Glutamatergic neuron (in vitro differentiated cells): ENCODE data around the gene SLCO2B1. TPM values are rescaled to one million over a fixed set of nuclear protein-coding genes. Genes with fewer than 3 reads are reported as not detected.

ENCODE experiments used
- DNase-seq: peaks from one replicate; pipeline ENCODE4 v3.0.0; 2022
- H3K27ac Mint-ChIP-seq: one replicate; pipeline ENCODE4 v1.8.0; 2020; ENCODE audit warnings: mild to moderate bottlenecking, mixed read lengths, inconsistent platforms; ENCODE audit not compliant: unreplicated experiment
- H3K27me3 Mint-ChIP-seq: one replicate; pipeline ENCODE4 v1.8.0; 2020; ENCODE audit warnings: mild to moderate bottlenecking, moderate library complexity, mixed read lengths, inconsistent platforms; ENCODE audit not compliant: unreplicated experiment
- H3K36me3 Mint-ChIP-seq: one replicate; pipeline ENCODE4 v1.8.0; 2020; ENCODE audit warnings: mild to moderate bottlenecking, mixed read lengths, inconsistent platforms; ENCODE audit not compliant: unreplicated experiment
- H3K4me1 Mint-ChIP-seq: one replicate; pipeline ENCODE4 v1.8.0; 2020; ENCODE audit warnings: mild to moderate bottlenecking, low read depth, mixed read lengths, inconsistent platforms; ENCODE audit not compliant: unreplicated experiment
- H3K4me3 Mint-ChIP-seq: one replicate; pipeline ENCODE4 v1.8.0; 2020; ENCODE audit warnings: mild to moderate bottlenecking, mixed read lengths, inconsistent platforms; ENCODE audit not compliant: unreplicated experiment
- H3K9me3 Mint-ChIP-seq: one replicate; pipeline ENCODE4 v1.8.0; 2020; ENCODE audit warnings: mild to moderate bottlenecking, moderate library complexity, mixed read lengths, inconsistent platforms; ENCODE audit not compliant: unreplicated experiment
- total RNA-seq: library from RNA; stranded (reverse); fragmentation: NEBNext Ultra II Directional; extraction: Animal tissue kit (Norgen Biotek cat#: 25700); gene quantifications from one replicate; pipeline ENCODE4 v1.2.1, GENCODE V29; 2021; ENCODE audit not compliant: unreplicated experiment
- TF ChIP-seq, protein P1 (sequence below): fragments of 200-600 bp; sonication (generic); IDR thresholded peaks from one replicate; pipeline ENCODE4 v1.5.0; 2021; ENCODE audit not compliant: partially characterized antibody, unreplicated experiment

The SLCO2B1 gene
- total RNA-seq, 1 donor from 2014 or later = not detected

DNA sequence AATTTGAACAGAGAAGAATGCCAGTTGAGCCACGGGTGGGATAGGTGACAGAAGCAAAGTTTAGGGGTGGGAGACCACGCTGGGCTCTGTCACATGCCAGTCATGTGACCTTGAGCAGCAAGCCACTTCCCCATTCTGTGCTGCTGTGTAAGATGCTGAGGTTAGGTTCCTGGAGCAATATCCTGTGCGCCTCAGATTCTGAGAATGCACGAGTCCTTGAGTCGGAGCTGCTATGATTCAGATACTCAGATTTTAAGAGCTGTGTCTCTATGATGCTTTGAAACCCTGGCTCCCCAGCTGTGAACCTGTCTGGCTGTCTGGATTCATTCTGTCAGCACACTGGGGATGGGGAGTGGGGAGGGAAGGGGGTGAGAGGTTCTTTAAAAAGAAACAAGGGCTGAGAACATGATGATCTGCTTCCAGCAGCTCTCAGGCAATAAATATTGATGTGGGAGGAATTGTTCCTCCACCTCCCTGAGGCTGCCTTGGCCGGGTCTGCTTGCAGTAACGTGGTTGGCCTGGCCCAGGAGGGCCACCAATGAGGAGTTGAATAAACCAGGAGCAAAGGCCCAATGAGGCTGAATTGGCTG is 24.0 kb downstream of the SLCO2B1 start:
- no peaks in the 10 kb centered on the region for H3K36me3 Mint-ChIP-seq
- H3K4me1 Mint-ChIP-seq = peaks cover 22% of the 10 kb centered on the region
- H3K27me3 Mint-ChIP-seq = peaks cover 6% of the 10 kb centered on the region
- no peak overlapping the region for H3K27ac Mint-ChIP-seq
- TF ChIP-seq, protein P1, sequence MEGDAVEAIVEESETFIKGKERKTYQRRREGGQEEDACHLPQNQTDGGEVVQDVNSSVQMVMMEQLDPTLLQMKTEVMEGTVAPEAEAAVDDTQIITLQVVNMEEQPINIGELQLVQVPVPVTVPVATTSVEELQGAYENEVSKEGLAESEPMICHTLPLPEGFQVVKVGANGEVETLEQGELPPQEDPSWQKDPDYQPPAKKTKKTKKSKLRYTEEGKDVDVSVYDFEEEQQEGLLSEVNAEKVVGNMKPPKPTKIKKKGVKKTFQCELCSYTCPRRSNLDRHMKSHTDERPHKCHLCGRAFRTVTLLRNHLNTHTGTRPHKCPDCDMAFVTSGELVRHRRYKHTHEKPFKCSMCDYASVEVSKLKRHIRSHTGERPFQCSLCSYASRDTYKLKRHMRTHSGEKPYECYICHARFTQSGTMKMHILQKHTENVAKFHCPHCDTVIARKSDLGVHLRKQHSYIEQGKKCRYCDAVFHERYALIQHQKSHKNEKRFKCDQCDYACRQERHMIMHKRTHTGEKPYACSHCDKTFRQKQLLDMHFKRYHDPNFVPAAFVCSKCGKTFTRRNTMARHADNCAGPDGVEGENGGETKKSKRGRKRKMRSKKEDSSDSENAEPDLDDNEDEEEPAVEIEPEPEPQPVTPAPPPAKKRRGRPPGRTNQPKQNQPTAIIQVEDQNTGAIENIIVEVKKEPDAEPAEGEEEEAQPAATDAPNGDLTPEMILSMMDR = no peak
- DNase-seq = no peak
- peak overlapping the region; percentile 46 for H3K4me3 Mint-ChIP-seq
- peaks cover 2% of the 10 kb centered on the region for H3K9me3 Mint-ChIP-seq

DNA sequence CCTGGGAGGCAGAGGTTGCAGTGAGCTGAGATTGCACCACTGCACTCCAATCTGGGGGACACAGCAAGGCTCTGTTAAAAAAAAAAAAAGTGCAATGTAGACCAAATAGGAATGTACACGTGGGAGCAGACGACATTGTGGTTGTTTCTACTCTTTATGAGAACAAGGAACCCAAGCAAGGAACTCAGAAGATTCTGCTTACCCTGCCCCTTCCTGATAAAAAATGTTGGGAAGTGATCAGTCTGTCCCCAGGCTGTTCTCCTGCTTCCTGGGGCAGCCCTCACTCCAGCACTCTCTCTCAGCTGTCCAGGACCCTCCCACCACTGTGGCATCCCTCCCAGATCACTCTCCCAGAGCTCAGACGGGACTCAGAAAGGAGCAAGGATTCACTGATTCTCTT is 31.8 kb downstream of the SLCO2B1 start:
- H3K36me3 Mint-ChIP-seq = no peaks in the 10 kb centered on the region
- peaks cover 3% of the 10 kb centered on the region for H3K9me3 Mint-ChIP-seq
- H3K27me3 Mint-ChIP-seq = peaks cover 6% of the 10 kb centered on the region
- H3K4me1 Mint-ChIP-seq = peaks cover 21% of the 10 kb centered on the region
- H3K4me3 Mint-ChIP-seq = no peak overlapping the region
- H3K27ac Mint-ChIP-seq = no peak overlapping the region
- no peak for DNase-seq
- TF ChIP-seq, protein P1 = no peak

DNA sequence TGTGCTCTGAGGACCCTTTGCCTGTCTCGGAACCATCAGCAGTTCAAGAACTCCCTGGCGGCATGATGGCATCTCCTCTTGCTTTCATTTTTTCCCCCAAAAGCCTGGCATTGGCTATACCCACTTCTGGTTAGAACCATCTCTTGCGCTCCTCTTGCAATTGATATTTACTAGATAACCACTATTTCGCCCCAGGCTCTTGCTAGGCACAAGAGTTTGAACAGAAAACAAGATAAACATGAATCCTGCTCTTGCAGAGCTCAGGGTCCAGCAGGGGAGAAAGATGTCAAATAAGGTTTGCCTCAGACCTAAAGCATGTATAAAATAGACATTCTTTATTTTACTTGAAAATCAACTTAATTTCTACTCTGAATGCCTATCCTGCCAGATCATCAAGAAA is 33.1 kb downstream of the SLCO2B1 start:
- DNase-seq = no peak
- peaks cover 3% of the 10 kb centered on the region for H3K9me3 Mint-ChIP-seq
- H3K36me3 Mint-ChIP-seq = no peaks in the 10 kb centered on the region
- H3K4me3 Mint-ChIP-seq = no peak overlapping the region
- peaks cover 21% of the 10 kb centered on the region for H3K4me1 Mint-ChIP-seq
- H3K27me3 Mint-ChIP-seq = peaks cover 3% of the 10 kb centered on the region
- TF ChIP-seq, protein P1 = no peak
- H3K27ac Mint-ChIP-seq = no peak overlapping the region

DNA sequence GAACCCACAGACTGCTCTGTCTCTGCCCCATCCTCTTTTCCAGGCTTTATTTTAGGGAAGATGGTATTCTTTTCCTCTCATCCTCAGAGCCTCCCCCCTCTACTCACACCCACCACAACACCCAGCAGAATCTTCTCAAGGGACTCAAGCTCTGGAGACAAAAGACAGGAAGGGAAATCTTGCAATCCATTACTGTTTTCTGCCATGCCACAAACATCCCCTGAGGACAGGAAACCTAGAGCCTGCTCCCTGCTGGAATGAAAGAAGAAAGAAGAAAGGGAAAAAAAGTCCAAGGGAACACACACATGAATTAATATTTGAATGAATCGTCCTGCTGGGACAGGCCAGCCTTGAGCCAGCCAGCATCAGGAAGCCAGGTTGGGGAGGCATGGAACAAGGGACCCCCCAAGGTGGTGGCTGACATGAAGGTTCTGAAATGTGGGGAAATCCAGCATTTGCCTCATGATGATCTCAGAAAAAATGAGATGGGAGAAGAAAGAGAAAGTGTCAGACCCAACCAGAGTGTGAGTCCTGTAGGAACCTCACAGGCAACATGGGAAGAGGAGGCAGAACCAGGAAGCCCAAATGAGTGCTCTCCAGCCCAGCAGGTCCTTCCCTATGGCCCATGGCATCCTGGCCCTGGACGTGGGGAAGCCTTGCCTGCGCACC is 34.0 kb downstream of the SLCO2B1 start:
- no peak for DNase-seq
- TF ChIP-seq, protein P1 = no peak
- H3K27ac Mint-ChIP-seq = no peak overlapping the region

DNA sequence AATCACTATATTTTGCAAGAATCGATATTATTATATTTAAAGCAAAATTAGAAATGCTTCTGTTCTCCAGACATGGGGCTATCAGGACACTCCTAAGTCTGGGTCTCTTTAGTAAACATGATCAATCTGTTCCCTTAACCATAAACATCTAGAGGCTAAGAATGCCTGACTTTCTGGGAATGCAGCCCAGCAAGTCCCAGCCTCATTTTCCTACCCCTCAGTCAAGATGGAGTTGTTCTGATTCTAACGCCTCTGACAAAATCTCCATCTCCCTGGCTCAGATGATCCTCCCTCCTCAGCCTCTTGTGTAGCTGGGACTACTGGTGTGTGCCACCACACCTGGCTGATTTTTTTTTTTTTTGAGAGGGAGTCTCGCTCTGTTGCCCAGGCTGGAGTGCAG is 35.0 kb downstream of the SLCO2B1 start:
- DNase-seq = no peak
- no peaks in the 10 kb centered on the region for H3K36me3 Mint-ChIP-seq
- peaks cover 5% of the 10 kb centered on the region for H3K27me3 Mint-ChIP-seq
- TF ChIP-seq, protein P1 = no peak
- H3K4me1 Mint-ChIP-seq = peaks cover 24% of the 10 kb centered on the region
- no peak overlapping the region for H3K4me3 Mint-ChIP-seq
- H3K9me3 Mint-ChIP-seq = peaks cover 3% of the 10 kb centered on the region
- H3K27ac Mint-ChIP-seq = no peak overlapping the region

More for the DNA sequence above, 34.0 kb downstream of the SLCO2B1 start:
- no peaks in the 10 kb centered on the region for H3K36me3 Mint-ChIP-seq
- H3K27me3 Mint-ChIP-seq = peaks cover 3% of the 10 kb centered on the region
- peaks cover 3% of the 10 kb centered on the region for H3K9me3 Mint-ChIP-seq
- peaks cover 21% of the 10 kb centered on the region for H3K4me1 Mint-ChIP-seq
- no peak overlapping the region for H3K4me3 Mint-ChIP-seq
